HepG2 (cell line): ENCODE data around the gene BCAS4. TPM values are rescaled to one million over a fixed set of nuclear protein-coding genes. Genes with fewer than 3 reads are reported as not detected.

Experiments
- ARHGAP35 ChIP-seq: sonication (generic); formaldehyde crosslinking; IDR thresholded peaks from 2 replicates; pipeline ENCODE4 v1.9.0; 2022; ENCODE audit warnings: mild to moderate bottlenecking, inconsistent platforms, moderate library complexity, missing genetic modification reagents, borderline replicate concordance
- ARID2 ChIP-seq: sonication (generic); formaldehyde crosslinking; IDR thresholded peaks from 2 replicates; pipeline ENCODE4 v1.8.1; 2022; ENCODE audit warnings: mild to moderate bottlenecking, missing genetic modification reagents, borderline replicate concordance
- ARNTL ChIP-seq: sonication (generic); formaldehyde crosslinking; IDR thresholded peaks from 2 replicates; pipeline ENCODE4 v1.4.0; 2020; ENCODE audit warnings: mild to moderate bottlenecking, missing genetic modification reagents
- ASH2L ChIP-seq: fragments of 300-600, 200-600 bp; sonication (generic); IDR thresholded peaks from 2 replicates; pipeline ENCODE4 v1.7.0; 2017; ENCODE audit warnings: low read depth, mild to moderate bottlenecking, moderate library complexity, mixed read lengths, low read length; ENCODE audit not compliant: insufficient read length
- BRCA1 ChIP-seq: sonication (generic); formaldehyde crosslinking; IDR thresholded peaks from 2 replicates; pipeline ENCODE4 v1.4.0; 2020; ENCODE audit warnings: missing genetic modification reagents
- EEA1 ChIP-seq: sonication (generic); formaldehyde crosslinking; IDR thresholded peaks from 2 replicates; pipeline ENCODE4 v1.5.1; 2020; ENCODE audit warnings: mild to moderate bottlenecking, missing genetic modification reagents, borderline replicate concordance
- FOXP1 ChIP-seq, 2 experiments: fragments of 450-650 bp in 1 of 2; IDR thresholded peaks; 2 replicates each; pipeline ENCODE4 v1.6.1; 2017 to 2018; ENCODE audit warnings: antibody characterized with exemption in 1 of 2
- KLF15 ChIP-seq: sonication (generic); formaldehyde crosslinking; IDR thresholded peaks from 2 replicates; pipeline ENCODE4 v1.8.1; 2023; ENCODE audit warnings: borderline replicate concordance, mild to moderate bottlenecking, inconsistent platforms, missing genetic modification reagents, mixed read lengths
- MLLT10 ChIP-seq: sonication (generic); formaldehyde crosslinking; IDR thresholded peaks from 2 replicates; pipeline ENCODE4 v1.4.0; 2020; ENCODE audit warnings: missing genetic modification reagents
- SRSF9 ChIP-seq: fragments of 200-400 bp; formaldehyde crosslinking; IDR thresholded peaks from 2 replicates; pipeline ENCODE4 v1.6.1; 2018; ENCODE audit warnings: borderline replicate concordance, mild to moderate bottlenecking, low read depth, low read length; ENCODE audit not compliant: insufficient read depth, poor library complexity, severe bottlenecking
- TMF1 ChIP-seq: sonication (generic); formaldehyde crosslinking; IDR thresholded peaks from 2 replicates; pipeline ENCODE4 v1.8.1; 2022; ENCODE audit warnings: low read depth, missing genetic modification reagents
- ZBTB3 ChIP-seq: sonication (generic); formaldehyde crosslinking; IDR thresholded peaks from 2 replicates; pipeline ENCODE4 v1.4.0; 2020; ENCODE audit warnings: low read depth, mild to moderate bottlenecking, moderate library complexity, missing genetic modification reagents, borderline replicate concordance
- ZC3H13 ChIP-seq: sonication (generic); formaldehyde crosslinking; IDR thresholded peaks from 2 replicates; pipeline ENCODE4 v1.8.1; 2023; ENCODE audit warnings: mild to moderate bottlenecking, missing genetic modification reagents, moderate library complexity
- ZFAT ChIP-seq: sonication (generic); formaldehyde crosslinking; conservative IDR thresholded peaks from 2 replicates; pipeline ENCODE4 v1.8.1; 2023; ENCODE audit warnings: missing genetic modification reagents, inconsistent platforms
- ZNF24 ChIP-seq: fragments of 450-650 bp; IDR thresholded peaks from 2 replicates; pipeline ENCODE4 v1.6.1; 2017; ENCODE audit warnings: antibody characterized with exemption, mild to moderate bottlenecking
- ZNF431 ChIP-seq: sonication (generic); formaldehyde crosslinking; IDR thresholded peaks from 2 replicates; pipeline ENCODE4 v1.9.0; 2022; ENCODE audit warnings: missing genetic modification reagents, low read depth, mild to moderate bottlenecking, borderline replicate concordance
- ZNF460 ChIP-seq: sonication (generic); formaldehyde crosslinking; IDR thresholded peaks from 2 replicates; pipeline ENCODE4 v1.5.1; 2020; ENCODE audit warnings: missing genetic modification reagents, mild to moderate bottlenecking, borderline replicate concordance
- ZNF572 ChIP-seq: sonication (generic); formaldehyde crosslinking; IDR thresholded peaks from 2 replicates; pipeline ENCODE4 v1.5.1; 2020; ENCODE audit warnings: mild to moderate bottlenecking, missing genetic modification reagents
- ZNF7 ChIP-seq: IDR thresholded peaks from 2 replicates; pipeline ENCODE4 v1.6.1; 2016; ENCODE audit warnings: missing biosample characterization, missing genetic modification reagents
- ZNF709 ChIP-seq: sonication (generic); formaldehyde crosslinking; IDR thresholded peaks from 2 replicates; pipeline ENCODE4 v1.5.0; 2020; ENCODE audit warnings: mild to moderate bottlenecking, missing genetic modification reagents
- ZSCAN20 ChIP-seq: sonication (generic); formaldehyde crosslinking; IDR thresholded peaks from 2 replicates; pipeline ENCODE4 v1.4.0; 2020; ENCODE audit warnings: missing genetic modification reagents, mild to moderate bottlenecking, borderline replicate concordance
- ZSCAN21 ChIP-seq: sonication (generic); formaldehyde crosslinking; IDR thresholded peaks from 2 replicates; pipeline ENCODE4 v1.8.0; 2022; ENCODE audit warnings: mild to moderate bottlenecking, missing genetic modification reagents, moderate library complexity, borderline replicate concordance
- polyA plus RNA-seq, 8 experiments: library from polyadenylated mRNA; depleted of rRNA in 3 of 8; stranded (reverse) in 7 of 8; unstranded in 1 of 8; fragments of >200 nt; fragmentation: Illumina TruSeq in 4 of 8; extraction: Trizol in 4 of 8; gene quantifications; 2 replicates each; pipeline versions ENCODE4 v1.2.1 to v1.2.3, GENCODE V29; 2011 to 2016; ENCODE audit warnings: low read depth in 4 of 8, missing spikeins in 1 of 8, mixed read lengths in 1 of 8; ENCODE audit not compliant: insufficient read depth in 1 of 8
- total RNA-seq, 5 experiments: library from RNA; depleted of rRNA; stranded (reverse); fragments of >200 nt; fragmentation: Illumina TruSeq; extraction: Trizol; gene quantifications; 2 replicates each; pipeline ENCODE4 v1.2.3, GENCODE V29; 2016; ENCODE audit warnings: low read depth in 1 of 5
- TF ChIP-seq, protein P1 (sequence below): sonication (generic); formaldehyde crosslinking; IDR thresholded peaks from 2 replicates; pipeline ENCODE4 v1.5.1; 2020; ENCODE audit warnings: missing genetic modification reagents, mild to moderate bottlenecking, borderline replicate concordance
- TF ChIP-seq, protein P2 (sequence below): sonication (generic); formaldehyde crosslinking; IDR thresholded peaks from 2 replicates; pipeline ENCODE4 v1.4.0; 2020; ENCODE audit warnings: missing genetic modification reagents
- TF ChIP-seq, protein P3 (sequence below): sonication (generic); formaldehyde crosslinking; IDR thresholded peaks from 2 replicates; pipeline ENCODE4 v1.5.0; 2020; ENCODE audit warnings: missing genetic modification reagents

Gene BCAS4
- total and polyA plus RNA-seq, 2 of the 13 experiments (the other 11 are each of a cell fraction or from before 2014, with no cell fraction given), result 7.2 to 8.0 TPM

DNA sequence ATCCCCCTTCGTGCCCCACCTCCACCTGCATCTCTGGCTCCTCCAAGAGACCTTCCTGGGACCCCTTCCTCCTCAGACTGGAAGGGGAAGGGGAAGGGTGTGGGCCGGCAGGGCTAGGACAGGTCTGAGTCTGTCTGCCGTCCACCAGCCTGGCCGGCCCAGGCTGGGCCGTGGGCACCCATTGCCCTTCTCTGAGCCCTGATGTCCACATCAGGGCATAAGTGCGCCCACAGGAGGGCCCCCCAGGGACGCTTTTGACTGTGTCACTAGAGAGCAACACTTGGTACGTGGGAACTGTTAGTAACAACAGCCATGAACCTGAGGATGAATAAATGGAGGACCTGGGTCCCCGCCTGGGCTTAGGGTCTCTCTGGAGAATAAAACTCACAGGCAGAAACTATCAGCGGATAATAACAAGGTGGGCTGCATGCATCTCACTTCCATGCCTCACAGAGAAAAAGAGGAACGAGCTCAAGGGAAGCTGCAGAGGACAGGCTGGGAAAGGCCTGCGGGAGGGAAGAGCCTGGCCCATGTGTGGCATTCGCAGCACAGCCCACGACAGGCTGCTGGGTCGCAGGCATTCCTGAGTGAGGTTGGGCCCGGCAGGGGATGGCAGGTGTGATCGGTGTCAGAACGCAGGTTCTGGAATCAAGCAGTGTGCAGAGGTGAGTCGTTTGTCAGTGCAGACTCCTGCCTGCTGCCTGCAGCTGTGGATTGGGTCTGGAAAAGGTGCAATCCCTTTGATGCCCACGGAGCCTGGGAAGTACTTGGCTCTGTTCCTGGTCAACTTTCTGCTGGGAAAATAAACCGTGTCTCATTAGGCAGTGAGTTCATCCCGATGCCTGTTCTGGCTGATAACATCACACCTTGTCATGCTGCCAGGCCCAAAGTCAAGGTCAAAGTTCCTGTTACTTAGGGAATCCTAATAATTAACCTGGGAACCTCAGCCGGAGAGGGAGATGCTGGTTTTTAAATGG, 60.9 kb downstream of the BCAS4 start (continued):
- TF ChIP-seq ZSCAN20 (CRISPR knock-in tag) (no peak), ZNF24 (no peak), ARNTL (CRISPR knock-in tag) (no peak), EEA1 (CRISPR knock-in tag) (no peak), ZNF572 (CRISPR knock-in tag) (0 out of 2 replicates have a peak, but pooled peaks have one; percentile 66), KLF15 (no peak), ZFAT (no peak), ASH2L (no peak), ZBTB3 (CRISPR knock-in tag) (no peak), ARID2 (CRISPR knock-in tag) (no peak), FOXP1 (IDR thresholded peaks at IDR 0.05) (no peak), FOXP1 (CRISPR knock-in tag; IDR thresholded peaks at IDR 0.05) (no peak), TMF1 (no peak), ZSCAN21 (CRISPR knock-in tag) (no peak), ZNF460 (CRISPR knock-in tag) (no peak), ZNF709 (CRISPR knock-in tag) (no peak), SRSF9 (no peak), BRCA1 (CRISPR knock-in tag) (no peak), ZC3H13 (no peak), ZNF431 (no peak), ZNF7 (CRISPR knock-in tag) (no peak), ARHGAP35 (CRISPR knock-in tag) (no peak), MLLT10 (0 out of 2 replicates have a peak, but pooled peaks have one; percentile 49)
- TF ChIP-seq, protein P1, sequence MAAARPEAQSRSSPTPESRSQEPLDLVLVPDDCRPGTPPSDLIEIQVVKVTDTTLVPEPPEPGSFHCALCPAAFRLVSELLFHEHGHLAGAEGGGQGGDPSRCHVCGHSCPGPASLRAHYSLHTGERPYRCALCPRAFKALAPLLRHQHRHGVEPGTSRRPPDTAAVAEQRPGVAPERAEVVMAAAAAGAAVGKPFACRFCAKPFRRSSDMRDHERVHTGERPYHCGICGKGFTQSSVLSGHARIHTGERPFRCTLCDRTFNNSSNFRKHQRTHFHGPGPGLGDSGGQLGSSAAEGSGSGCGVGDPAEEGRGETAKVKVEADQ, result peak; percentile 80; the same call in 1 of the 2 replicates
- TF ChIP-seq, protein P2, sequence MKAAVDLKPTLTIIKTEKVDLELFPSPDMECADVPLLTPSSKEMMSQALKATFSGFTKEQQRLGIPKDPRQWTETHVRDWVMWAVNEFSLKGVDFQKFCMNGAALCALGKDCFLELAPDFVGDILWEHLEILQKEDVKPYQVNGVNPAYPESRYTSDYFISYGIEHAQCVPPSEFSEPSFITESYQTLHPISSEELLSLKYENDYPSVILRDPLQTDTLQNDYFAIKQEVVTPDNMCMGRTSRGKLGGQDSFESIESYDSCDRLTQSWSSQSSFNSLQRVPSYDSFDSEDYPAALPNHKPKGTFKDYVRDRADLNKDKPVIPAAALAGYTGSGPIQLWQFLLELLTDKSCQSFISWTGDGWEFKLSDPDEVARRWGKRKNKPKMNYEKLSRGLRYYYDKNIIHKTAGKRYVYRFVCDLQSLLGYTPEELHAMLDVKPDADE (CRISPR knock-in tag), result no peak
- TF ChIP-seq, protein P3, sequence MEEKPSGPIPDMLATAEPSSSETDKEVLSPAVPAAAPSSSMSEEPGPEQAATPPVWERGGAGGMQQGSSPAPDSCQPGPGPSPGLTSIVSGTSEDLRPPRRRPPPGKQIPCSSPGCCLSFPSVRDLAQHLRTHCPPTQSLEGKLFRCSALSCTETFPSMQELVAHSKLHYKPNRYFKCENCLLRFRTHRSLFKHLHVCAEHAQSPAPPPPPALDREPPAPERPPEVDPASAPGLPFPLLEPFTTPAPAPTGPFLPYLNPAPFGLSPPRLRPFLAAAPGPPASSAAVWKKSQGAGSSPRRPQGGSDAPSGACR (CRISPR knock-in tag), result no peak
